Measurements from ENCODE around the gene MIEF1.
"Not testable (repeated sequence)": the region's sequence is repeated elsewhere in the genome, so short reads cannot be mapped to it uniquely, and the experiment has no call there.

Gene MIEF1

GRCh38 chr22:39502789-39503409 is 809 bp downstream of the MIEF1 start:
- no peaks in the 10 kb centered on the region for H3K9me3 ChIP-seq (ENCODE audit: low read length)
- peak overlapping the region; percentile 54 for H3K27ac ChIP-seq (ENCODE audit: low read depth, low read length, poor library complexity, severe bottlenecking)
- H3F3A ChIP-seq (ENCODE audit: insufficient read depth, low read length): no peaks in the 10 kb centered on the region
- peak overlapping the region; percentile 92 for H3K4me3 ChIP-seq (ENCODE audit: low read depth, low read length, poor library complexity, severe bottlenecking)
- H3K9me2 ChIP-seq (ENCODE audit: low read depth, low read length): no peaks in the 10 kb centered on the region
- peaks cover 18% of the 10 kb centered on the region for H3K4me1 ChIP-seq (ENCODE audit: insufficient read depth, low read length, severe bottlenecking)
- H3K79me2 ChIP-seq (ENCODE audit: insufficient read depth, low read length): peaks cover 21% of the 10 kb centered on the region
- H2AFZ ChIP-seq (ENCODE audit: low read length): no peak overlapping the region
- peak overlapping the region; percentile 100 for H3K4me2 ChIP-seq (ENCODE audit: low read length)
- peak overlapping the region; percentile 96 for H3K9ac ChIP-seq (ENCODE audit: low read length)
- no peaks in the 10 kb centered on the region for H4K20me1 ChIP-seq (ENCODE audit: insufficient read depth, low read length)
- H3K36me3 ChIP-seq (ENCODE audit: insufficient read depth, low read length): peaks cover 50% of the 10 kb centered on the region
- no peaks in the 10 kb centered on the region for H3K27me3 ChIP-seq (ENCODE audit: insufficient read depth, low read length)
- TF ChIP-seq CTCF (IDR thresholded peaks at IDR 0.05; ENCODE audit: low read length): no peak
- TF ChIP-seq EZH2 (IDR thresholded peaks at IDR 0.05; ENCODE audit: borderline replicate concordance, low read length): no peak

GRCh38 chr22:39503630-39504029 is 1.5 kb downstream of the MIEF1 start:
- H2AFZ ChIP-seq (ENCODE audit: low read length): no peak overlapping the region
- H4K20me1 ChIP-seq (ENCODE audit: insufficient read depth, low read length): no peaks in the 10 kb centered on the region
- peak overlapping the region; percentile 100 for H3K4me2 ChIP-seq (ENCODE audit: low read length)
- H3K36me3 ChIP-seq (ENCODE audit: insufficient read depth, low read length): peaks cover 57% of the 10 kb centered on the region
- peak overlapping the region; percentile 92 for H3K4me3 ChIP-seq (ENCODE audit: low read depth, low read length, poor library complexity, severe bottlenecking)
- peak overlapping the region; percentile 54 for H3K27ac ChIP-seq (ENCODE audit: low read depth, low read length, poor library complexity, severe bottlenecking)
- TF ChIP-seq CTCF (IDR thresholded peaks at IDR 0.05; ENCODE audit: low read length) (no peak), EZH2 (IDR thresholded peaks at IDR 0.05; ENCODE audit: borderline replicate concordance, low read length) (no peak)
- no peaks in the 10 kb centered on the region for H3K9me3 ChIP-seq (ENCODE audit: low read length)
- H3F3A ChIP-seq (ENCODE audit: insufficient read depth, low read length): no peaks in the 10 kb centered on the region
- H3K79me2 ChIP-seq (ENCODE audit: insufficient read depth, low read length): peaks cover 25% of the 10 kb centered on the region
- H3K4me1 ChIP-seq (ENCODE audit: insufficient read depth, low read length, severe bottlenecking): peaks cover 18% of the 10 kb centered on the region
- no peaks in the 10 kb centered on the region for H3K27me3 ChIP-seq (ENCODE audit: insufficient read depth, low read length)
- H3K9ac ChIP-seq (ENCODE audit: low read length): peak overlapping the region; percentile 96
- no peaks in the 10 kb centered on the region for H3K9me2 ChIP-seq (ENCODE audit: low read depth, low read length)

GRCh38 chr22:39504071-39504470 is 2.0 kb downstream of the MIEF1 start:
- H3K9me3 ChIP-seq (ENCODE audit: low read length): no peaks in the 10 kb centered on the region
- H3K9ac ChIP-seq (ENCODE audit: low read length): peak overlapping the region; percentile 96; the same call in 1 of the 2 replicates
- TF ChIP-seq CTCF (IDR thresholded peaks at IDR 0.05; ENCODE audit: low read length) (no peak), EZH2 (IDR thresholded peaks at IDR 0.05; ENCODE audit: borderline replicate concordance, low read length) (no peak)
- H3F3A ChIP-seq (ENCODE audit: insufficient read depth, low read length): no peaks in the 10 kb centered on the region
- H3K4me2 ChIP-seq (ENCODE audit: low read length): peak overlapping the region; percentile 100
- no peaks in the 10 kb centered on the region for H3K27me3 ChIP-seq (ENCODE audit: insufficient read depth, low read length)
- no peaks in the 10 kb centered on the region for H4K20me1 ChIP-seq (ENCODE audit: insufficient read depth, low read length)
- H3K79me2 ChIP-seq (ENCODE audit: insufficient read depth, low read length): peaks cover 29% of the 10 kb centered on the region
- H3K4me1 ChIP-seq (ENCODE audit: insufficient read depth, low read length, severe bottlenecking): peaks cover 19% of the 10 kb centered on the region
- H2AFZ ChIP-seq (ENCODE audit: low read length): no peak overlapping the region
- no peaks in the 10 kb centered on the region for H3K9me2 ChIP-seq (ENCODE audit: low read depth, low read length)
- H3K4me3 ChIP-seq (ENCODE audit: low read depth, low read length, poor library complexity, severe bottlenecking): peak overlapping the region; percentile 92
- no peak overlapping the region for H3K27ac ChIP-seq (ENCODE audit: low read depth, low read length, poor library complexity, severe bottlenecking)
- peaks cover 62% of the 10 kb centered on the region for H3K36me3 ChIP-seq (ENCODE audit: insufficient read depth, low read length)

GRCh38 chr22:39507021-39507420 is 4.9 kb downstream of the MIEF1 start:
- not testable (repeated sequence) for H3F3A ChIP-seq (ENCODE audit: insufficient read depth, low read length); H3K4me2 ChIP-seq (ENCODE audit: low read length); H2AFZ ChIP-seq (ENCODE audit: low read length); H3K9me3 ChIP-seq (ENCODE audit: low read length); H3K9ac ChIP-seq (ENCODE audit: low read length); H4K20me1 ChIP-seq (ENCODE audit: insufficient read depth, low read length); H3K9me2 ChIP-seq (ENCODE audit: low read depth, low read length); H3K4me3 ChIP-seq (ENCODE audit: low read depth, low read length, poor library complexity, severe bottlenecking); H3K27ac ChIP-seq (ENCODE audit: low read depth, low read length, poor library complexity, severe bottlenecking); H3K27me3 ChIP-seq (ENCODE audit: insufficient read depth, low read length)
- Histone ChIP-seq H3K36me3 (ENCODE audit: insufficient read depth, low read length) (peaks cover 91% of the 10 kb centered on the region), H3K4me1 (ENCODE audit: insufficient read depth, low read length, severe bottlenecking) (peaks cover 17% of the 10 kb centered on the region), H3K79me2 (ENCODE audit: insufficient read depth, low read length) (peaks cover 33% of the 10 kb centered on the region)

All from OCI-LY1 (cell line).